ENCODE data around the gene PIGN.

The PIGN gene

GRCh38 chr18:62088156-62088555, 98.7 kb downstream of the PIGN start:
- H3K4me3 ChIP-seq (IDR thresholded peaks at IDR 0.05; ENCODE audit: insufficient read depth, low read depth, low read length): no peak overlapping the region
- no peak overlapping the region for H3K27ac ChIP-seq
- H3K4me2 ChIP-seq: no peak overlapping the region
- no peaks in the 10 kb centered on the region for H3K4me1 ChIP-seq (ENCODE audit: low read depth, poor library complexity, severe bottlenecking)
- no peaks in the 10 kb centered on the region for H4K20me1 ChIP-seq (ENCODE audit: insufficient read depth)
- TF ChIP-seq CTCF (conservative IDR thresholded peaks at IDR 0.05; ENCODE audit: low read depth, low read length): no peak
- H3K36me3 ChIP-seq (ENCODE audit: insufficient read depth): no peaks in the 10 kb centered on the region
- no peaks in the 10 kb centered on the region for H3K27me3 ChIP-seq (ENCODE audit: insufficient read depth, low read depth)
- H3K79me2 ChIP-seq (ENCODE audit: insufficient read depth, low read depth): no peaks in the 10 kb centered on the region
- no peak overlapping the region for H3K9ac ChIP-seq
- H2AFZ ChIP-seq (ENCODE audit: low read depth): no peak overlapping the region

GRCh38 chr18:62085756-62086155, 101.1 kb downstream of the PIGN start:
- H3K4me1 ChIP-seq (ENCODE audit: low read depth, poor library complexity, severe bottlenecking): no peaks in the 10 kb centered on the region
- H3K79me2 ChIP-seq (ENCODE audit: insufficient read depth, low read depth): no peaks in the 10 kb centered on the region
- no peak overlapping the region for H3K27ac ChIP-seq
- H2AFZ ChIP-seq (ENCODE audit: low read depth): no peak overlapping the region
- no peak overlapping the region for H3K9ac ChIP-seq
- no peak overlapping the region for H3K4me3 ChIP-seq (IDR thresholded peaks at IDR 0.05; ENCODE audit: insufficient read depth, low read depth, low read length)
- H3K36me3 ChIP-seq (ENCODE audit: insufficient read depth): no peaks in the 10 kb centered on the region
- no peak overlapping the region for H3K4me2 ChIP-seq
- TF ChIP-seq CTCF (conservative IDR thresholded peaks at IDR 0.05; ENCODE audit: low read depth, low read length): no peak
- no peaks in the 10 kb centered on the region for H4K20me1 ChIP-seq (ENCODE audit: insufficient read depth)
- no peaks in the 10 kb centered on the region for H3K27me3 ChIP-seq (ENCODE audit: insufficient read depth, low read depth)

- H4K20me1 ChIP-seq (ENCODE audit: insufficient read depth): no peaks in the 10 kb centered on the region
Measured at GRCh38 chr18:62081761-62082294, 105.0 kb downstream of the PIGN start.

GRCh38 chr18:62081248-62081647, 105.6 kb downstream of the PIGN start:
- H3K9ac ChIP-seq: no peak overlapping the region
- H3K4me1 ChIP-seq (ENCODE audit: low read depth, poor library complexity, severe bottlenecking): no peaks in the 10 kb centered on the region
- no peak for TF ChIP-seq CTCF (conservative IDR thresholded peaks at IDR 0.05; ENCODE audit: low read depth, low read length)
- H4K20me1 ChIP-seq (ENCODE audit: insufficient read depth): no peaks in the 10 kb centered on the region
- no peak overlapping the region for H3K4me3 ChIP-seq (IDR thresholded peaks at IDR 0.05; ENCODE audit: insufficient read depth, low read depth, low read length)
- H3K4me2 ChIP-seq: no peak overlapping the region
- no peak overlapping the region for H3K27ac ChIP-seq
- no peak overlapping the region for H2AFZ ChIP-seq (ENCODE audit: low read depth)
- H3K79me2 ChIP-seq (ENCODE audit: insufficient read depth, low read depth): no peaks in the 10 kb centered on the region
- H3K36me3 ChIP-seq (ENCODE audit: insufficient read depth): no peaks in the 10 kb centered on the region
- no peaks in the 10 kb centered on the region for H3K27me3 ChIP-seq (ENCODE audit: insufficient read depth, low read depth)

More at GRCh38 chr18:62081761-62082294, 105.0 kb downstream of the PIGN start:
- no peak for TF ChIP-seq CTCF (conservative IDR thresholded peaks at IDR 0.05; ENCODE audit: low read depth, low read length)
- Histone ChIP-seq H3K4me2 (no peak overlapping the region), H3K79me2 (ENCODE audit: insufficient read depth, low read depth) (no peaks in the 10 kb centered on the region), H3K4me1 (ENCODE audit: low read depth, poor library complexity, severe bottlenecking) (no peaks in the 10 kb centered on the region), H3K9ac (no peak overlapping the region), H3K36me3 (ENCODE audit: insufficient read depth) (no peaks in the 10 kb centered on the region), H3K27ac (no peak overlapping the region), H3K4me3 (IDR thresholded peaks at IDR 0.05; ENCODE audit: insufficient read depth, low read depth, low read length) (no peak overlapping the region), H2AFZ (ENCODE audit: low read depth) (no peak overlapping the region), H3K27me3 (ENCODE audit: insufficient read depth, low read depth) (no peaks in the 10 kb centered on the region)

All from KMS-11 (cell line).